Astrocyte of the cerebellum (primary cell): Measurements from ENCODE around the gene CDH4.

Experiments used
- DNase-seq: peaks from one replicate; pipeline ENCODE4 v3.0.0-alpha.2; 2011; ENCODE audit warnings: low read depth
- H3K4me3 ChIP-seq: 2 replicates; pipeline ENCODE4 v1.5.1; 2011; ENCODE audit warnings: mild to moderate bottlenecking, low read depth, low read length, moderate library complexity
- CTCF ChIP-seq: IDR thresholded peaks from 2 replicates; pipeline ENCODE4 v1.5.1; 2012; ENCODE audit warnings: low read length, low read depth, moderate library complexity, mild to moderate bottlenecking; ENCODE audit errors: missing control alignments
- in situ Hi-C: cut with HindIII; loops from 2 replicates; pipeline ENCODE4 v1.10.0; 2017; ENCODE audit warnings: low sequenced_read_pairs

The CDH4 gene

GRCh38 chr20:61775423-61775822, 523.4 kb downstream of the CDH4 start:
- no peak for DNase-seq
- in situ Hi-C loops = no loop called here
- no peak for TF ChIP-seq CTCF
- no peak overlapping the region for H3K4me3 ChIP-seq

- in situ Hi-C loops = no loop called here
- no peak for DNase-seq
- no peak overlapping the region for H3K4me3 ChIP-seq
- TF ChIP-seq CTCF = no peak
Measured at GRCh38 chr20:61776491-61777075, 524.5 kb downstream of the CDH4 start.

GRCh38 chr20:61777773-61778494, 525.9 kb downstream of the CDH4 start:
- DNase-seq = no peak
- no peak overlapping the region for H3K4me3 ChIP-seq
- in situ Hi-C loops = no loop called here
- no peak for TF ChIP-seq CTCF

GRCh38 chr20:61778495-61778863, 526.4 kb downstream of the CDH4 start:
- H3K4me3 ChIP-seq = no peak overlapping the region
- TF ChIP-seq CTCF = no peak
- no peak for DNase-seq
- in situ Hi-C loops = no loop called here

- in situ Hi-C loops = no loop called here
- TF ChIP-seq CTCF = no peak
Measured at GRCh38 chr20:61779176-61779965, 527.3 kb downstream of the CDH4 start.

GRCh38 chr20:61780066-61780465, 528.0 kb downstream of the CDH4 start:
- no peak for DNase-seq
- in situ Hi-C loops = no loop called here
- H3K4me3 ChIP-seq = no peak overlapping the region
- no peak for TF ChIP-seq CTCF

More at GRCh38 chr20:61779176-61779965, 527.3 kb downstream of the CDH4 start:
- DNase-seq = no peak
- H3K4me3 ChIP-seq = no peak overlapping the region
